ENCODE data around the gene HES7. TPM values are rescaled to one million over a fixed set of nuclear protein-coding genes. Genes with fewer than 3 reads are reported as not detected.
"Not testable (repeated sequence)": the region's sequence is repeated elsewhere in the genome, so short reads cannot be mapped to it uniquely, and the experiment has no call there.

Gene HES7
- total and polyA plus RNA-seq, 3 experiments from 2014 or later = 1.6 to 1.8 TPM; not detected in 1

DNA sequence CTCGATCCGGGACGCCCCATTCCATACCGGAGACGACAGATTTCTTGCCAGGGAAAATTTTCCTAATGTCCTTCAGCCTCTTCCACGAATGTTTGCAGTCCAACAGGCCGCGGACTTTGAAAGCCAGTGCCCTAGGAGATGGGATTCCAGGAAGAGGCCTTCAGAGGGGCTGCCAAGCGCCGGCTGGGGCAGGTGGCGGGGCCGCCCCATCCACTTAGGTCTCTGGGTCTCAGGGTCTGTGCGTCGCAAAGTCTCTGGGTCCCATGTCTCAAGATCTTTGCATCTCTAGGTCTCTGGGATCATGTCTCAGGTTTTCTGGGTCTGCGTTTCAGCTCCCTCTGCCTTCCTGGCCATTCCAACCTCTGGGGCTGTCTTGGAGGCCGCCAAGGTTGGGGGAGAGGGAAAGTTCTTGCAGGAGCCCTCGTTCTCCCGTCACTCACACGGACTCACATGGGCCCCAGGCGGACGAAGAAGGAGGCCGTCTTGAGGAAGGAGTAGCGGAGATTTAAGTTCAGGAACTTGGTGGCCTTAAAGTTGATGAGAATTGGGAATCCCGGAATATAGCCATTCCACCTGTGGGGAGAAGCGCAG is 43.6 kb downstream of the HES7 start:
- Histone ChIP-seq H3K27me3 (ENCODE audit: insufficient read depth, low read length, poor library complexity, severe bottlenecking) (peaks cover 2% of the 10 kb centered on the region), H3K27ac (ENCODE audit: low read depth, low read length) (no peak overlapping the region), H3K9me3 (ENCODE audit: low read length) (no peaks in the 10 kb centered on the region), H3K4me1 (ENCODE audit: insufficient read depth, low read length) (peaks cover 15% of the 10 kb centered on the region), H3K36me3 (ENCODE audit: insufficient read depth, low read length) (no peaks in the 10 kb centered on the region), H3K4me3 (ENCODE audit: low read length) (no peak overlapping the region)
- Mint-ChIP-seq H3K4me3 (peak overlapping the region; percentile 70 to 95 (median 92)), H3K27me3 (peaks cover 0 to 3% of the 10 kb centered on the region in 2 donors), H3K27ac (peak overlapping the region in 5 of 8 donors; percentile 14 to 88 (median 32)), H3K4me1 (peaks cover 4 to 18% (median 14%) of the 10 kb centered on the region in 3 donors), H3K36me3 (peaks cover 0 to 6% (median 0%) of the 10 kb centered on the region in 3 donors), H3K9me3 (no peaks in the 10 kb centered on the region)
- no peak for DNase-seq
- ChIA-PET CTCF (interaction anchor here (0.7 to 4.5 kb wide), 11 partner anchors 12 to 247 kb away, joined by 3 to 42 read pairs (median 6); partner anchors contain the start of gene SLC25A35), POLR2A (interaction anchor here (0.8 kb wide), 1 partner anchor 10 kb away, joined by 3 read pairs; no protein-coding TSS in a partner anchor)

DNA sequence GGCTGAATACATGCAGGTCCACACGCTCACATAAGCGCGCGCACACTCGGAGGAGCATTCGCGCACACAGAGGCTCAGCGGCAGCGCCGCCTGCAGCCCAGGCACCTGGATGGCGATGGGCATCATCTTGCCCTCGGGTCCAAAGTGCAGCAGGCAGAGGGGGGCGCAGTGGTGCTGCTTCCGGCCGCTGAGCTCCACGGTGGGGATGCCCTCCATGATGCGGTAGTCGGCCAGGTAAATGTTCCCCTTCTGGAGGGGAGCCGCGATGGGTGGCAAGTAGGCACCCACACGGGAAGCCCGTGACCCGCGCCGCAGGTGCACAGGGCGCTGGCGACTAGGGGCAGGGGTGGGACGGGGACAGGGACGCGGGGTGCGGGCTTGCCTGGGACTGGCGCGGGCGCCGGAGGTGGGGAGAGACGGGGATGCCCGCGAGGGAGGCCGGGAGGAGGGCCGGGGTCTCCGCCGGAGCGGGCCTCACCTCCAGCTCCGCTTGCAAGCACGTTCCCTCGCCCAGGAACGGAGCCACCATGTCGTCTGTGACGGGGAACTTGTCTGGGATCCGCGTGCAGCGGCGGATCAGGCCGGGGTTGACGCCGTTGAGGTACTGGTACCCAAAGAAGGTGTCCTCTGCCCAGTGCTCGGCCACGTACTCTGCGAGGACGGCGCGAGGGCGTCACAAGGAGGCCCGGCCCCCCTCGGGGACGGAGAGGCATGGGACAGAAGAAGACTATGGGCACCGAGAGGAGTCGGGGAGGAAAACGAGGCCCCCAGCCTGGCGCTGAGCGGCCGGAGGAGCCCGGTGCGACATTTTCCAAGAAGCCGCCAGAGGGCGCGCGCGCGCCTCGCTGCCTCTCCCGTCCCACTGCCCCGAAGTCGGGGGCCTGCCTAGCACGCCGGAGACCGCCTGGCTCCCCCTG is 44.4 kb downstream of the HES7 start:
- peaks cover 4 to 20% (median 16%) of the 10 kb centered on the region in 3 donors for H3K4me1 Mint-ChIP-seq

DNA sequence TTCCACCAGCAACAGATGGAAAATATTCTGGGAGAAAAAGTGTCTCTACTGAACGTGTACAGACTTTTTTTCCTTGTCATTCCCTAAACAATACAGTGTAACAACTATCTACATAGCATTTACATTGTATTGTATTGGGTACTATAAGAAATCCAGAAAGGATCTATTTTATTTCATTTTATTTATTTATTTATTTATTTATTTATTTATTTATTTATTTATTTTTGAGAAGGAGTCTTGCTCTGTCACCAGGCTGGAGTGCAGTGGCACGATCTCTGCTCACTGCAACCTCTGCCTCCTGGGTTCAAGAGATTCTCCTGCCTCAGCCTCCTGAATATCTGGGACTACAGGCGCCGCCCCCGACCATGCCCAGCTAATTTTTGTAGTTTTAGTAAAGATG is 46.0 kb downstream of the HES7 start:
- DNase-seq; H3K27ac ChIP-seq (ENCODE audit: low read depth, low read length); H3K9me3 ChIP-seq (ENCODE audit: low read length); H3K4me3 ChIP-seq (ENCODE audit: low read length); H3K36me3 Mint-ChIP-seq; H3K9me3 Mint-ChIP-seq; POLR2A ChIA-PET; H3K36me3 ChIP-seq (ENCODE audit: insufficient read depth, low read length): not testable (repeated sequence)
- Mint-ChIP-seq H3K27me3 (peaks cover 18 to 25% of the 10 kb centered on the region in 2 donors), H3K27ac (peak overlapping the region in 1 of 8 donors; percentile 70), H3K4me3 (peak overlapping the region in 3 of 7 donors; percentile 44 to 61 (median 47)), H3K4me1 (peaks cover 14 to 36% (median 30%) of the 10 kb centered on the region in 3 donors)
- Histone ChIP-seq H3K27me3 (ENCODE audit: insufficient read depth, low read length, poor library complexity, severe bottlenecking) (peaks cover 17% of the 10 kb centered on the region), H3K4me1 (ENCODE audit: insufficient read depth, low read length) (peaks cover 27% of the 10 kb centered on the region)
- CTCF ChIA-PET = interaction anchor here (0.7 to 4.5 kb wide), 6 partner anchors 13 to 42 kb away, joined by 3 to 42 read pairs (median 6); no protein-coding TSS in a partner anchor

More for the DNA sequence above, 44.4 kb downstream of the HES7 start:
- peak overlapping the region; percentile 24 to 92 (median 84) for H3K27ac Mint-ChIP-seq
- H3K4me1 ChIP-seq (ENCODE audit: insufficient read depth, low read length) = peaks cover 15% of the 10 kb centered on the region
- CTCF ChIA-PET = interaction anchor here (0.6 to 4.5 kb wide), 24 partner anchors 8 to 248 kb away, joined by 3 to 42 read pairs (median 4); partner anchors contain the start of genes ALOX12B, AURKB and SLC25A35
- peaks cover 7 to 10% of the 10 kb centered on the region in 2 donors for H3K27me3 Mint-ChIP-seq
- no peaks in the 10 kb centered on the region for H3K9me3 ChIP-seq (ENCODE audit: low read length)
- peak overlapping the region; percentile 57 for H3K27ac ChIP-seq (ENCODE audit: low read depth, low read length)
- H3K4me3 ChIP-seq (ENCODE audit: low read length) = peak overlapping the region; percentile 78
- H3K4me3 Mint-ChIP-seq = peak overlapping the region; percentile 70 to 95 (median 92)
- H3K27me3 ChIP-seq (ENCODE audit: insufficient read depth, low read length, poor library complexity, severe bottlenecking) = peaks cover 8% of the 10 kb centered on the region
- peak; percentile 68 to 85 (median 72) for DNase-seq
- POLR2A ChIA-PET = interaction anchor here (0.8 to 1.4 kb wide), 2 partner anchors 11 to 31 kb away, joined by 3 to 6 read pairs; no protein-coding TSS in a partner anchor
- H3K36me3 Mint-ChIP-seq = peaks cover 0 to 6% (median 0%) of the 10 kb centered on the region in 3 donors
- H3K36me3 ChIP-seq (ENCODE audit: insufficient read depth, low read length) = no peaks in the 10 kb centered on the region
- no peaks in the 10 kb centered on the region for H3K9me3 Mint-ChIP-seq

DNA sequence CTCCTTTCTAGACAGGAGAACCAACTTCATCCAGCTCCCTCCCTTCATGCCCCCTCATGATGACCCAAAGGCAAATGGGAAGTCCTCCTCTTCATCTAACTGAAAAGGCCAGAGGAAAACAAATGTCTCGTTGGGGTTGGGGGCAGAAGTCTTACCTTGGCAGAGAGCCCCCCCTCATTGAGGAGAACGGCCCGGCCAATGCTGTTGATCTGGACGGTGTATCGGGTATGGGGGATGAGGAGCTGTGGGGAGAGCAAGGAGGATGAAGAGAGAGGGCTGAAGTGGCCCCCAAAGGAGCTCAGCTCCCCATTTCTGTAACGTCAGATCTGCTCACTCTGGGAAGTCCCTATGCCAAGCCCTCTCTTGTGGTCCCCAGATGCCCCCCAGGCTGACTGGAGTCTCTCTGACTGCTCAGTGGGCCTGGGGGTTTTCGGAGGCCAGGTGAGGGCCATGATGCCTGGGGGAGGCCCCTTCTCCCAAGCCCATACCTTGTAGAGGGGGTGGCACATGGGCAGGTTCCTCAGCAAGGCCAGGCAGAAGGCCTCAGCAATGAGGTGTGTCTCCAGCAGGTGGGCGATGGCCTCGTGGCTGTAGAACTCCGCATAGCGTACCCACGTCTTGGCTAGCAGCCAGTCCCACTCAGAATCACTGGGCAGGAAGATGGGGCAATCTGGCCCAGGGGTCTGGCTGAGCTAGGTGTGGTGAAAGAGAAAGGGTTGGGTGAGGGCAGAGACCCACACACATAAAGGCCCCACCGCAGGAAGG is 47.2 kb downstream of the HES7 start:
- Histone ChIP-seq H3K4me3 (ENCODE audit: low read length) (no peak overlapping the region), H3K36me3 (ENCODE audit: insufficient read depth, low read length) (no peaks in the 10 kb centered on the region), H3K9me3 (ENCODE audit: low read length) (no peaks in the 10 kb centered on the region), H3K27me3 (ENCODE audit: insufficient read depth, low read length, poor library complexity, severe bottlenecking) (peaks cover 17% of the 10 kb centered on the region), H3K4me1 (ENCODE audit: insufficient read depth, low read length) (peaks cover 38% of the 10 kb centered on the region), H3K27ac (ENCODE audit: low read depth, low read length) (no peak overlapping the region)
- H3K27ac Mint-ChIP-seq = no peak overlapping the region
- ChIA-PET POLR2A (no interaction called here), CTCF (interaction anchor here (1.1 to 4.5 kb wide), 4 partner anchors 16 to 40 kb away, joined by 3 to 42 read pairs (median 16); no protein-coding TSS in a partner anchor)
- H3K4me1 Mint-ChIP-seq = peaks cover 21 to 43% (median 34%) of the 10 kb centered on the region in 3 donors
- H3K4me3 Mint-ChIP-seq = no peak overlapping the region
- peaks cover 0 to 4% (median 0%) of the 10 kb centered on the region in 3 donors for H3K36me3 Mint-ChIP-seq
- peaks cover 26 to 32% of the 10 kb centered on the region in 2 donors for H3K27me3 Mint-ChIP-seq
- DNase-seq = peak in 1 of 5 donors; percentile 40
- peaks cover 0 to 1% (median 0%) of the 10 kb centered on the region in 5 donors for H3K9me3 Mint-ChIP-seq

DNA sequence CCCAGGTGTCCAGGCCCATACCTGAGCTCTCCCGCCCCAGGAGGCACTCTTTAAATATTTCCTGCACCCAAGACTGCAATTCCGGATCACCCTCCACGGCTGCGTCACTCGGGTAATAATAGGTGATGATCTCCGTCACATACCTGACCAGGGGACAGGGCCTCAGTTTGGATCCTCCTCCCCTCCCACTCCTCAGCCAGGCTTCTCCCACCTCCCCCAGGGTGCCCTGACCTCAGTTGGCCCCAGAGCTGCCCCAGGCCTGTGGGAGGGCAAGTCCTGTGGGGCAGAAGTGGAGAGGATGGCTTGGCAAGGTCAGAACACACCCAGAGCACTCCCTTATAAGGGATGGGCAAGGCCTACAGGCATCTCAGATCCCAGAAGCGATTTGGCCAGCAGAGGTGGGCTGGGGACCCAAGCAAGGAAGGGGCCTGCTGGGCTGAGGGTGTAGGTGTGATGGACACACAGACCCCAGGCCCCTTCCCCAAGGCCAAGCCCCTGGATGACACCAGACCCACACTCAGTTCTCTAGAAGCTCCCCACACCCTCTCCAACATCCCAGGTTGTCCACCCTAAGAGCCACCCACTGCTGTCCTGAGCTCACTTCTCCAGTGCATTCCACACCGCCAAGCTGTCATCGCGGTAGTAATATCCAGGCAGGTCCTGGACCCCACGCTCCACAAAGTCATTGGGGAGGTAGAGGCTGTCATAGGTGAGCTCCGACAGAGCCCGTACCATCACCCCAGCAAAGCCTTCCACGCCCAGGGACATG is 48.1 kb downstream of the HES7 start:
- Mint-ChIP-seq H3K4me3 (peak overlapping the region in 1 of 7 donors; percentile 36), H3K36me3 (peaks cover 0 to 4% (median 0%) of the 10 kb centered on the region in 3 donors), H3K4me1 (peaks cover 21 to 41% (median 33%) of the 10 kb centered on the region in 3 donors), H3K27me3 (peaks cover 31 to 41% of the 10 kb centered on the region in 2 donors), H3K27ac (no peak overlapping the region), H3K9me3 (peaks cover 0 to 1% (median 0%) of the 10 kb centered on the region in 5 donors)
- H3K27ac ChIP-seq (ENCODE audit: low read depth, low read length) = no peak overlapping the region
- no peak for DNase-seq
- peaks cover 38% of the 10 kb centered on the region for H3K4me1 ChIP-seq (ENCODE audit: insufficient read depth, low read length)
- H3K4me3 ChIP-seq (ENCODE audit: low read length) = no peak overlapping the region
- POLR2A ChIA-PET = no interaction called here
- H3K27me3 ChIP-seq (ENCODE audit: insufficient read depth, low read length, poor library complexity, severe bottlenecking) = peaks cover 17% of the 10 kb centered on the region
- H3K36me3 ChIP-seq (ENCODE audit: insufficient read depth, low read length) = no peaks in the 10 kb centered on the region
- H3K9me3 ChIP-seq (ENCODE audit: low read length) = no peaks in the 10 kb centered on the region
- CTCF ChIA-PET = interaction anchor here (1.1 to 4.5 kb wide), 6 partner anchors 15 to 225 kb away, joined by 3 to 42 read pairs (median 12); no protein-coding TSS in a partner anchor

DNA sequence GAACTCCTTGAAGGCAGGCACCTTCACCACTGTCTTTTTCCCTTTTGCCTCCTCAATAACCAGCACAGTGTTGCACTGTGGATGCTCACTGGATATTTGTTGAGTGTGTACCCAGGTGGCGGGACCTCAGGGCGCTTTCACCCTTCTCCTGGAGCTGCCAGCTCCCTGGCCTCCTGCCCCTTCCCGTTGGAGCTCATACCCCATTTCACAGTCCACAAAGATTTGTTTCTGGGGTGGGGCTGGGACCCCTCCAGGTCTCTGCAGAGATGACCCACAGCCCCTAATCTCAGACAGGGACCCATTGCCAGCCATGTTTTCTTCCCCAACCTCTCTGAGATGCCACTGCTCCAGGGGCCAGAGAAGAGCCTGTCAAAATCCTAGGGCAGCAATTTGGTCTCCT is 48.8 kb downstream of the HES7 start:
- Histone ChIP-seq H3K4me1 (ENCODE audit: insufficient read depth, low read length) (peaks cover 32% of the 10 kb centered on the region), H3K36me3 (ENCODE audit: insufficient read depth, low read length) (no peaks in the 10 kb centered on the region), H3K9me3 (ENCODE audit: low read length) (no peaks in the 10 kb centered on the region), H3K4me3 (ENCODE audit: low read length) (no peak overlapping the region), H3K27ac (ENCODE audit: low read depth, low read length) (no peak overlapping the region), H3K27me3 (ENCODE audit: insufficient read depth, low read length, poor library complexity, severe bottlenecking) (peaks cover 17% of the 10 kb centered on the region)
- Mint-ChIP-seq H3K4me3 (peak overlapping the region in 2 of 7 donors; percentile 10 to 46), H3K36me3 (peaks cover 0 to 4% (median 0%) of the 10 kb centered on the region in 3 donors), H3K27ac (peak overlapping the region in 1 of 8 donors; percentile 94), H3K9me3 (peaks cover 0 to 1% (median 0%) of the 10 kb centered on the region in 5 donors), H3K4me1 (peaks cover 21 to 35% (median 27%) of the 10 kb centered on the region in 3 donors), H3K27me3 (peaks cover 33 to 47% of the 10 kb centered on the region in 2 donors)
- ChIA-PET CTCF (interaction anchor here (0.9 to 3.3 kb wide), 13 partner anchors 9 to 332 kb away, joined by 3 to 33 read pairs (median 8); no protein-coding TSS in a partner anchor), POLR2A (no interaction called here)
- DNase-seq = no peak
